Endothelial cell of umbilical vein (primary cell): Measurements from ENCODE around the gene ACVRL1. TPM values are rescaled to one million over a fixed set of nuclear protein-coding genes. Genes with fewer than 3 reads are reported as not detected.

Experiments used
- BruUV-seq: library from RNA; stranded (reverse); fragments of 400-500 nt; replicated peaks from 2 replicates; lab custom pipeline; 2021; lab: Mats Ljungman, UMichigan
- CTCF ChIA-PET: fragments of 300-600, 350-600 bp; sonication (Branson Sonifier 250); formaldehyde crosslinking; loops from one replicate; lab custom pipeline; 2021; ENCODE audit warnings: antibody characterized with exemption, inconsistent platforms; lab: Charles Lee
- POLR2A ChIA-PET: fragments of 300-600, 350-600 bp; sonication (Branson Sonifier 250); formaldehyde crosslinking; loops from one replicate; lab custom pipeline; 2021; ENCODE audit warnings: antibody characterized with exemption, inconsistent platforms; lab: Charles Lee
- DNase-seq: peaks from one replicate; pipeline ENCODE4 v3.0.0-alpha.2; 2011; ENCODE audit warnings: low read depth, low spot score
- FAIRE-seq: peaks from 2 replicates; lab custom pipeline; 2011; peaks lifted over from hg19 to GRCh38; lab: Jason Lieb, UNC
- H2AFZ ChIP-seq: 2 replicates; pipeline ENCODE4 v1.6.0; 2012; ENCODE audit warnings: low read depth, low read length, control low read depth, inconsistent platforms
- H3K27ac ChIP-seq: 2 replicates; pipeline ENCODE4 v1.5.1; 2011; ENCODE audit warnings: low read depth, mild to moderate bottlenecking, control low read depth, low read length, moderate library complexity; ENCODE audit not compliant: insufficient read depth
- H3K27me3 ChIP-seq, 2 experiments: 2 replicates each; pipeline versions ENCODE4 v1.6.0 to v1.6.1; 2011; ENCODE audit warnings: low read length in 2 of 2, mixed read lengths in 1 of 2; ENCODE audit not compliant: control insufficient read depth in 2 of 2, insufficient read depth in 2 of 2
- H3K36me3 ChIP-seq, 2 experiments: 2 replicates in 1 of 2; 3 replicates in 1 of 2; pipeline ENCODE4 v1.5.1; 2011; ENCODE audit warnings: low read length in 2 of 2, mild to moderate bottlenecking in 1 of 2, moderate library complexity in 1 of 2; ENCODE audit not compliant: control insufficient read depth in 2 of 2, insufficient read depth in 2 of 2; ENCODE audit errors: extremely low read depth in 1 of 2
- H3K4me1 ChIP-seq: 3 replicates; pipeline ENCODE4 v1.5.1; 2011; ENCODE audit warnings: mild to moderate bottlenecking, low read length; ENCODE audit not compliant: control insufficient read depth, insufficient read depth; ENCODE audit errors: extremely low read depth
- H3K4me2 ChIP-seq: 2 replicates; pipeline ENCODE4 v1.6.1; 2011; ENCODE audit warnings: low read length, control low read depth, mixed read lengths; ENCODE audit not compliant: insufficient read depth
- H3K4me3 ChIP-seq, 3 experiments: fragments of 200-600 bp in 1 of 3; sonication (generic), shearing (Covaris generic) in 1 of 3; replicated peaks in 1 of 3; 2 replicates each; pipeline ENCODE4 v1.5.1; 2011 to 2016; ENCODE audit warnings: control low read depth in 3 of 3, low read length in 3 of 3, mild to moderate bottlenecking in 2 of 3, inconsistent platforms in 1 of 3, low read depth in 1 of 3, moderate library complexity in 1 of 3; ENCODE audit not compliant: insufficient read depth in 1 of 3
- H3K79me2 ChIP-seq: 2 replicates; pipeline ENCODE4 v1.6.0; 2012; ENCODE audit warnings: low read length, inconsistent platforms; ENCODE audit not compliant: control insufficient read depth, insufficient read depth
- H3K9ac ChIP-seq: replicated peaks from 2 replicates; pipeline ENCODE3; 2011; ENCODE audit warnings: low read length, control low read depth; ENCODE audit not compliant: insufficient read depth; ENCODE audit errors: extremely low read depth
- H3K9me1 ChIP-seq: replicated peaks from 3 replicates; pipeline ENCODE4 v1.6.0; 2011; ENCODE audit warnings: mild to moderate bottlenecking, low read length; ENCODE audit not compliant: control insufficient read depth, insufficient read depth; ENCODE audit errors: extremely low read depth
- H3K9me3 ChIP-seq: replicated peaks from 2 replicates; pipeline ENCODE4 v1.5.1; 2012; ENCODE audit warnings: low read length, inconsistent platforms; ENCODE audit not compliant: control insufficient read depth, insufficient read depth
- H4K20me1 ChIP-seq: replicated peaks from 2 replicates; pipeline ENCODE3; 2011; ENCODE audit warnings: mild to moderate bottlenecking, low read length; ENCODE audit not compliant: control insufficient read depth, insufficient read depth; ENCODE audit errors: extremely low read depth
- EZH2 ChIP-seq: IDR thresholded peaks from 2 replicates; pipeline ENCODE4 v1.6.1; 2012; ENCODE audit warnings: borderline replicate concordance, low read depth, mild to moderate bottlenecking, moderate library complexity, low read length, inconsistent platforms; ENCODE audit not compliant: severe bottlenecking
- FOS ChIP-seq: IDR thresholded peaks from 2 replicates; pipeline ENCODE4 v1.6.1; 2011; ENCODE audit warnings: mild to moderate bottlenecking, low read length, moderate library complexity, borderline replicate concordance; ENCODE audit not compliant: insufficient read depth
- GATA2 ChIP-seq: IDR thresholded peaks from 2 replicates; pipeline ENCODE4 v1.7.0; 2011; ENCODE audit warnings: low read depth, mild to moderate bottlenecking, moderate library complexity, mixed read lengths, low read length; ENCODE audit not compliant: insufficient read length, insufficient read depth
- JUN ChIP-seq: IDR thresholded peaks from 2 replicates; pipeline ENCODE4 v1.6.1; 2011; ENCODE audit warnings: borderline replicate concordance, low read depth; ENCODE audit not compliant: insufficient read length, insufficient read depth
- MAX ChIP-seq: IDR thresholded peaks from 2 replicates; pipeline ENCODE4 v1.6.1; 2011; ENCODE audit not compliant: insufficient read depth, insufficient read length
- MYC ChIP-seq: IDR thresholded peaks from one replicate; pipeline ENCODE4 v1.6.1; 2011; ENCODE audit warnings: mild to moderate bottlenecking, low read depth, low read length
- POLR2A ChIP-seq: IDR thresholded peaks from 2 replicates; pipeline ENCODE4 v1.6.1; 2012; ENCODE audit warnings: low read depth, mild to moderate bottlenecking, control low read depth, low read length
- POLR2AphosphoS5 ChIP-seq: IDR thresholded peaks from 2 replicates; pipeline ENCODE4 v1.6.1; 2012; ENCODE audit warnings: low read depth, mild to moderate bottlenecking, control low read depth, low read length, moderate library complexity; ENCODE audit not compliant: insufficient read depth
- dilution Hi-C: fragments of 300-500 bp; cut with MboI; formaldehyde crosslinking; loops from one replicate; pipeline ENCODE4 v1.15.0; 2019; ENCODE audit warnings: low sequenced_read_pairs; ENCODE audit not compliant: extremely low pct_ligation_motif_present
- intact Hi-C: fragments of 100-400 bp; cut with micrococcal nuclease; formaldehyde crosslinking; loops from one replicate; pipeline ENCODE4 v1.10.0; 2022
- polyA plus RNA-seq, 4 experiments: library from polyadenylated mRNA; depleted of rRNA in 3 of 4; stranded (reverse) in 3 of 4; unstranded in 1 of 4; fragments of >200 nt; gene quantifications; 2 replicates each; pipeline versions ENCODE4 v1.2.1 to v1.2.3, GENCODE V29; 2011 to 2012; ENCODE audit warnings: missing spikeins in 1 of 4
- total RNA-seq: library from RNA; stranded (reverse); gene quantifications from 2 replicates; pipeline ENCODE4 v1.2.3, GENCODE V29; 2021
- TF ChIP-seq, protein P1 (sequence below), 2 donors: IDR thresholded peaks; 1 replicate in 1 of 2; 2 replicates in 1 of 2; pipeline ENCODE4 v1.5.1; 2011; ENCODE audit warnings: low read length in 2 of 2, mild to moderate bottlenecking in 2 of 2, moderate library complexity in 2 of 2, control low read depth in 1 of 2, inconsistent platforms in 1 of 2, low read depth in 1 of 2; ENCODE audit not compliant: insufficient read depth in 1 of 2; ENCODE audit errors: extremely low read depth in 1 of 2

The ACVRL1 gene
- total and polyA plus RNA-seq, 2 donors (not counting 3 experiments of a cell fraction or from before 2014, with no cell fraction given) = 355 to 404 TPM

GRCh38 chr12:51962737-51963136 is 55.4 kb downstream of the ACVRL1 start:
- DNase-seq (no peak), FAIRE-seq (no peak)
- dilution Hi-C loops (no loop called here), intact Hi-C loops (loop anchor here (1.0 kb wide), 1 partner anchor 8 kb away; no protein-coding TSS in a partner anchor)
- TF ChIP-seq FOS (no peak), GATA2 (no peak), EZH2 (no peak), JUN (no peak), POLR2A (no peak), MYC (no peak), MAX (no peak), POLR2AphosphoS5 (no peak)
- TF ChIP-seq, protein P1, sequence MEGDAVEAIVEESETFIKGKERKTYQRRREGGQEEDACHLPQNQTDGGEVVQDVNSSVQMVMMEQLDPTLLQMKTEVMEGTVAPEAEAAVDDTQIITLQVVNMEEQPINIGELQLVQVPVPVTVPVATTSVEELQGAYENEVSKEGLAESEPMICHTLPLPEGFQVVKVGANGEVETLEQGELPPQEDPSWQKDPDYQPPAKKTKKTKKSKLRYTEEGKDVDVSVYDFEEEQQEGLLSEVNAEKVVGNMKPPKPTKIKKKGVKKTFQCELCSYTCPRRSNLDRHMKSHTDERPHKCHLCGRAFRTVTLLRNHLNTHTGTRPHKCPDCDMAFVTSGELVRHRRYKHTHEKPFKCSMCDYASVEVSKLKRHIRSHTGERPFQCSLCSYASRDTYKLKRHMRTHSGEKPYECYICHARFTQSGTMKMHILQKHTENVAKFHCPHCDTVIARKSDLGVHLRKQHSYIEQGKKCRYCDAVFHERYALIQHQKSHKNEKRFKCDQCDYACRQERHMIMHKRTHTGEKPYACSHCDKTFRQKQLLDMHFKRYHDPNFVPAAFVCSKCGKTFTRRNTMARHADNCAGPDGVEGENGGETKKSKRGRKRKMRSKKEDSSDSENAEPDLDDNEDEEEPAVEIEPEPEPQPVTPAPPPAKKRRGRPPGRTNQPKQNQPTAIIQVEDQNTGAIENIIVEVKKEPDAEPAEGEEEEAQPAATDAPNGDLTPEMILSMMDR (IDR thresholded peaks at IDR 0.05; ENCODE audit: extremely low read depth in 1 of 2, insufficient read depth in 1 of 2, low read depth in 1 of 2, low read length in 2 of 2) = no peak
- BruUV-seq = no TSS peak
- H3K79me2 ChIP-seq = peaks cover 98% of the 10 kb centered on the region
- peaks cover 29% of the 10 kb centered on the region for H3K4me1 ChIP-seq
- no peak overlapping the region for H3K4me2 ChIP-seq
- H4K20me1 ChIP-seq = peaks cover 7% of the 10 kb centered on the region
- ChIA-PET CTCF (interaction anchor here (0.9 to 2.8 kb wide), 6 partner anchors 8 to 41 kb away, joined by 3 to 36 read pairs (median 8); no protein-coding TSS in a partner anchor), POLR2A (interaction anchor here (0.7 kb wide), 1 partner anchor 37 kb away, joined by 9 read pairs; no protein-coding TSS in a partner anchor)
- no peaks in the 10 kb centered on the region for H3K27me3 ChIP-seq
- H3K9ac ChIP-seq = no peak overlapping the region
- H3K27ac ChIP-seq = no peak overlapping the region
- no peaks in the 10 kb centered on the region for H3K9me1 ChIP-seq
- no peak overlapping the region for H3K4me3 ChIP-seq
- peaks cover 0 to 4% of the 10 kb centered on the region in 2 experiments for H3K36me3 ChIP-seq
- H3K9me3 ChIP-seq = no peaks in the 10 kb centered on the region
- no peak overlapping the region for H2AFZ ChIP-seq
